Islet precursor cell (in vitro differentiated cells): ENCODE results near the gene TROAP.
A peak's percentile ranks its signal among the peaks of the same experiment; 100 is the strongest.
"Not testable (repeated sequence)": the region's sequence is repeated elsewhere in the genome, so short reads cannot be mapped to it uniquely, and the experiment has no call there.

ENCODE experiments used
- DNase-seq: peaks from one replicate; pipeline ENCODE4 v3.0.0-alpha.2; 2018

The TROAP gene

DNA sequence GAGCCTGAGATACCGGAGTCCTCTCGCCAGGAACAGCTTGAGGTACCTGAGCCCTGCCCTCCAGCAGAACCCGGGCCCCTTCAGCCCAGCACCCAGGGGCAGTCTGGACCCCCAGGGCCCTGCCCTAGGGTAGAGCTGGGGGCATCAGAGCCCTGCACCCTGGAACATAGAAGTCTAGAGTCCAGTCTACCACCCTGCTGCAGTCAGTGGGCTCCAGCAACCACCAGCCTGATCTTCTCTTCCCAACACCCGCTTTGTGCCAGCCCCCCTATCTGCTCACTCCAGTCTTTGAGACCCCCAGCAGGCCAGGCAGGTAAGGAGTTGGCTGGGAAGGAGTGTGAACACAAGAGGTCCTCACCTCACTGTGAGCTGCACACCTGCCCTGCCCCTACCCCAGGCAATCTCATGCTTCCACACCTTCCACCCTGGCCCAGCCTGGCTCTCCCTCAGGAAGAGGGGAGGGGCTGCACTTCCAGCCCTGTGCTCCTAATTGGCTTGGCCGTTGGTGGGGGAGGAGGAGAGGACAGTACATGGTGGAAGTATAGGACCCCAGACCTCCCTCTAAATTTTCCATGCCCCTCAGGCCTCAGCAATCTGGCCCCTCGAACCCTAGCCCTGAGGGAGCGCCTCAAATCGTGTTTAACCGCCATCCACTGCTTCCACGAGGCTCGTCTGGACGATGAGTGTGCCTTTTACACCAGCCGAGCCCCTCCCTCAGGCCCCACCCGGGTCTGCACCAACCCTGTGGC is 7.8 kb downstream of the TROAP start:
- peak; percentile 47 for DNase-seq

DNA sequence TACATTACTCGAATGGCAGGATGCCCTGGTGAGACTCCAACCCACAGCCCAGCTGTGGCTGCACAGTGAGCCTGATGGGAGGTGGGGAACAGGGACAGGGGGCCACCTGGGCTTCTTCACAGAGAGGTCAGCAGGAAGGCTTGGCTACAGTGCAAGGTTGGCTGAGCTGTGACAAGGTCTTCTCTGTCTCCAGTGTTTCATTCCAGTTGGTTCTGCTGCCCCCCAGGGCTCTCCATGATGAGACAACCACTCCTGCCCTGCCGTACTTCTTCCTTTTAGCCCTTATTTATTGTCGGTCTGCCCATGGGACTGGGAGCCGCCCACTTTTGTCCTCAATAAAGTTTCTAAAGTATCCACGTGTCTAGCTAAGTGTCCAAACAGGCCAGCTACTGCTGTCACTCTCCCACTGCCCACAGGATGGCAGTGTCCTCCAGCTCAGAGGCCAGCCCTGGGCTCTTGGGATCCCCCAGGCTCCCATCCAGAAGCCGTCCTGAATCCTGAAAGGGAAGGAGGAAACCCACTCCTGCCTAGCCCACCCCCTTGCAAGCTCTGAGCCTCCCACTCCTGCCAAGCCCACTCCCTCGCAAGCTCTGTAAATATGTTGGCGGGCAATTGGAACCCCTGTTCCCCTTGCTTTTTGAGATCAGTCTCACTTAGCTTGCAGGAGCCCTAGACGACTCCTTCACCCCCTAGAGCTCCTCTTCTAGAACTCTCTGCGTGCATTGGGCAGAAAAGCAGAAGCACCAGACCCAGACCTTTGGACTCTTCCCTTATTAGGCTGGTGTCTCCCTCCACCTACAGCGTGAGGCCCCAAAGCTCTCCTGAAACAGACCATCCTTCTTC is 8.5 kb downstream of the TROAP start:
- DNase-seq = peak; percentile 92

DNA sequence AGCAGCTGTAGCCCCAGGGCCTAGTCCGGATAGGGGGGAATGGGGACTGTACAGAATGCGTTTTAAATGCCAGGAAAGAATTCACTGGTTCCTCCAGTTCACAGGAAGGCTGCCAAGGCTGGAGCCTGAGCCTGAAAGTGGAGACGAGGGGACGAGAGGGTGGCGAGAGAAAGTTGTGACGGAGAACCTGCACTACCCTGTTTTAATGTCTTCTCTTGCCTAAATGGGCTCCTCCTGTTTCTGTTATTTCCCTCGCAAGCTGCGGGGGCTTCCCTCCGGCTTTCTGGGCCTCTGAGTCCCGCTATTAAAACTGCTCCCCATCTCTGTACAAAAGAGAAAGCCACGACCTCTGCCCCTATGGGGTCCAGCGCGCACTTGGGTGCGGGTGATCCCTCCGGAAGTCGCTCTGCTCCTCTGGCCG is 9.4 kb downstream of the TROAP start:
- peak; percentile 52 for DNase-seq

DNA sequence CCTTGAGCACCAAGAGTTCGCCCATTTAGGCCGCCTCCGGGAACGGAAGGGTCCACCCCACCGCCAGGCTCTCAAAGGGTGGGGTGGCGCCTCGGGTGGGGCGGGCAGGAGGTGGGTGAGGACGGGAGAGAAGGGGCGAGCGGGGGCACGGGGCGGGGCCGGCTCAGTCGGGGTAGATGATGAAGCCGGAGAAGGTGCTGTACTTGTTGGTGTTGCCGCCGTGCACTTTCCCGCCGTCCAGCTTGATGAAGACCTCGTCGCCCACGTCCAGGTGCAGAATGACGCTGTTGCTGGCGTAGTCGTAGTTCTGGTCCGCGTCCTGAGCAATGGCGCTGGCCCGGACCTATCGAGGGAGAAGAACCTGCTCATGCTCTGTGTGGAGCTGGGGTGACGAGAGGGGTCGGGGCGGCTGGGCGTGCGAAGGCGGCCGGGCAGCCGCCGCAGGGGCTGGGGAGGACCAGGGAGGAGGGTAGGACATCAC is 9.9 kb downstream of the TROAP start:
- no peak for DNase-seq

DNA sequence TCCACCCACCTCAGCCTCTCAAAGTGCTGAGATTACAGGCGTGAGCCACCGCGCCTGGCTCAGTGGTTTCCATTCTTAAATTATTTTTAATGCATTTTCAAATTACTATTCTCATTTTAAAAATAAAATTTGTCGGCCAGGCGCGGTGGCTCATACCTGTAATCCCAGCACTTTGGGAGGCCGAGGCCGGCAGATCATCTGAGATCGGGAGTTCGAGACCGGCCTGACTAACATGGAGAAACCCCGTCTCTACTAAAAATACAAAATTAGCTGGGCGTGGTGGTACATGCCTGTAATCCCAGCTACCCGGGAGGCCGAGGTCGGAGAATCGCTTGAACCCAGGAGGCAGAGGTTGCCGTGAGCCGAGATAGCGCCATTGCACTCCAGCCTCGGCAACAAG is 10.7 kb downstream of the TROAP start:
- not testable (repeated sequence) for DNase-seq

DNA sequence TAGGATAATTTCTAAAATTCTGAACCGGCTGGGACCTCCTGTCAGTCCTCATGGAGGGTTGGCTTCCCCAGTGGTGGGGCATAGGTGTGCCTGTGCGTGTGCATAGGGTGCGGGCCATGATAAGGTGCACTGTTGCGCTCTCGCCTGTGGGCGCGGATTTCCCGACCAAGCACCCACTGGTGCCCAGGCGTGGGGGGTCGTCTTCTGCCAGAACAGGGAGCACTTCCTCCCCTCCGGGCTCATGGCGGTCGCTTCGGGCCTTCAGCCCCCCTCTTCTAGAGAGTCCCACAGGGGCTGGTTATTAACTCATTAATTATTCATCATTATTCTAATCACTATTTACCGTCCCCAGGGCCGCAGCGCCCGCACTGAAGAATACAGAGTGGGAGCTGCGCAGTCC is 11.2 kb downstream of the TROAP start:
- DNase-seq = no peak

DNA sequence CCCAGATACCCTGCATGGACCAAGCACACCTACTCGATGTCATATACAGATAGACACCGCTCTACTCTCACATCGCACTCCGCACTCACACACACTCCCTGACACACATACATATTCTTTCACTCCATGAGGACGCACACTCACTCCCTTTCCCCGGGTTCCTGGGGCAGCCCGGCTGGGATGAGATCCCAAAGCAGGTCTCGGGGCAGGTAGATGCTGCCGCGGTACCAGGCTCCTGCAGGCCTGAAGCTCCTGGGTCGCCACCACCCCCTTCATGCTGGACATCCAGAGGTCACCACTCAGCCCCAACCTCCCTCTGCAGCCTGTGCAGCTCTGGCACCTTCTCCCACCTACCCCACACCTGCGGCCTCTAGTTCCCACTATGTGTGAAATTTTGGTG is 11.6 kb downstream of the TROAP start:
- no peak for DNase-seq

DNA sequence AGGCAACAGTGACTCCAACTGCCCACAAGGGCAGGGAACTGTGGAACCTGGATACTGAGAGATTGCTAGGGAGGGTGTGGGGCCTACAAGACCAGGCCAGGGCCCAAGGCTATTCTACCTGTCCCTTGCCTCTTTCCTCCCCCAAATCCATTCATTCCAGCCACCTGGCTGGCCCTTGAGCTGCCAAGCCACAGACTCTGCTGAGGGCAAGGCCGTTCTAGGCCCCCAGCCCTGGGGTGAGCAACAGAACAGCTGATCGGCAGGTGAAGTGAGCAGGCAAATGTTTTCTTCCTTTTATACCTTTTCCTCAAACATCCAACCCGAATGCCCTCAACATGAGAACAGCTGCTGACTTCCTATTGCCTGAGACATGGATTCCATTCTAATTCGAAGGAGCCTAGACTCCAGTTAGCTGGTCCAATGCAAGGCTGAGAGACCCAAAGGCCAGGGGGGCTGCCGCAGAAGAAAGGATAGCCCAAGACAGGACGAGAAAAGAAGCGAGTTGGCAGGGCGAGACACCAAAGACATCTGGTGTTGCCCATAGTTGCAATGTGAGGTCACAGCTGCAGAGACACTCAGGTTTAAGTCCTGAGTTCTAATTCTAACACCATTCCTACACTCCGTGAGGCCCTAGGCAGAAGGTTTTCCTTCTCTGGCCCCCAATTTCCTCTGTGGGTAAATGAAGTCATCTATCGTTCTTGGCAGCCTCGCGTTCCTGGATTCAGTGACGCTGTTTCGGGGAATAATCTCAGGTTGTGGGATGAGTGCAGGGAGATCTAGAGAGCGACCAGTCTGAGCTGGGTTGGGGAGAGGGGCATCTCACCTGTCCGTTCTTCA is 12.3 kb downstream of the TROAP start:
- DNase-seq = peak; percentile 56

DNA sequence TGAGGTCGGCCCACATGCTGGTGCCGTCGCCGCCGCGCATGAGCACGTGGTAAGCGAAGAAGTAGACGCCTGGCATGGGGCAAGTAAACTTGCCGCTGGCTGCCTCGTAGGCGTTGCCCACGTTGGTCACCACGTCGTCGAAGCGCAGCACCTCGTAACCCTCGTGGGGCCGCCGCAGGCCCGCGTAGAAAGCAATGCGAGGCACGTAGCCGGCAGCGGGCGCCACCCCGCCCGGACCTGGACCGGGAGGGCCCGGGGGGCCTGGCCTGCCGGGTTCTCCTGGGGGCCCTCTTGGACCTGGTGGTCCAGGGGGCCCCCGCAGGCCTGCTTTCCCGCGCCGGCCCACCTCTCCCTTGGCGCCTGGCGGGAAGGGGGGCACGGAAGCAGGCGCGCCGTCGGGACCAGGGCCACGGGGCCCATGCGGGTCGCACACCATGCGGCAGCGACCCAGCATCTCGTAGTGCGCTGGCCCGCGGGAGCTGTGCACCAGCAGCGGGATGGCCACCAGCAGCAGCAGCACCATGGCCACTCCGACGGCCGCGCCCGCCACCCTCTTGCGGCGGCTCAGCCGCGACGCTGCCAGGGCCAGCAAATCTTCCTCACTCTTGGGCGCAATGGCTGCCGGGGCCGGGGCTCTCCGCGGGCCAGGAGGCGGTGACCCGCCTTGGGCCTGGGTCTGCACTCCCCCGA is 13.0 kb downstream of the TROAP start:
- no peak for DNase-seq

DNA sequence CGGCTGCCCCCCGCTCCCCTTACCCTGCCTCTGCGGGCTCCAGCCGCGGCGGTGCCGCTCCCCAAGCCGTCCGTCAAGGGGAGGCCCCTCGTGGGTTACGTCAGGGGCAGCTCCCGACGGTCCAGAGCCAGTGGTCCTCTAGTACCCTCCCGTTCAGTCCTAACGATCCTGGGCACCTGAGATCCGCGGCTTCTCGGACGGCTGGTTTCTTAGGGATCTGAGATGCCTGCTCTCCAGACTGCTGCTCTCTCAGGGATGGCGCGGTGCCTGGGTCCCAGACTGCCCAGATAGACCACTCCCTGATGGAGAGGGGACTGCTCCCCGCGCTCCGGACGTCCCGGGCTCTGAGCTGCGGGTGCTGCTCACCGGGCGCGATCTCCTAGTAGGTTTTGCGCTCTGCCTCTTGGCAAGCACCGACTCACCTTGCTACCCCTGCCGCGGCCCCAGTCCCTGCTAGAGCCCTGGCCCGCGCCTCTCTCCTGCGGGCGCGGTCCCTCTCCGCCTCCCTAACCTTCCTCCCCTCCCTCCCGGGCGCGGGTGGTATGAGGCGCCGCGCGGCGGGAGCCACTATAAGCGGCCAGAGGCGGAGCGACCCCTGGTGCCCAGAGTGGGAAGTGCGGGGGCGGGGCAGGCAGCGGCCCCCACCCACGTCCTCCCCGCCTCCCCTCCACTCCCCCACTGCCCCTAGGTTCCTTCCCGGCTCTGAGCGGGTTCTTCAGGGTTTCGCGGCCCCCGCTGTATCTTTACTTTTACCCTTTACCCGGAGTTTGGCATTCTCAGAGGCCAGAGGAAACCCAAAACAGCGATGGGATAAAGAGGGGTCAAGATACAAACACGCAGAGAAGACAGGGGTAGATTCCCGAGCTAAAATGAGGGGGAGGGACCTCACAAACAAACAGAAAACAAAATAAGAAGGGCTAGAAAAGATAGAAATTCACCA is 13.9 kb downstream of the TROAP start, which contains the start of gene C1QL4:
Gene C1QL4, minus strand, starts transcription at position 544 of the 940 bp plus-strand sequence. CDS start 711 bp downstream, outside the sequence.
- DNase-seq = peak; percentile 94

DNA sequence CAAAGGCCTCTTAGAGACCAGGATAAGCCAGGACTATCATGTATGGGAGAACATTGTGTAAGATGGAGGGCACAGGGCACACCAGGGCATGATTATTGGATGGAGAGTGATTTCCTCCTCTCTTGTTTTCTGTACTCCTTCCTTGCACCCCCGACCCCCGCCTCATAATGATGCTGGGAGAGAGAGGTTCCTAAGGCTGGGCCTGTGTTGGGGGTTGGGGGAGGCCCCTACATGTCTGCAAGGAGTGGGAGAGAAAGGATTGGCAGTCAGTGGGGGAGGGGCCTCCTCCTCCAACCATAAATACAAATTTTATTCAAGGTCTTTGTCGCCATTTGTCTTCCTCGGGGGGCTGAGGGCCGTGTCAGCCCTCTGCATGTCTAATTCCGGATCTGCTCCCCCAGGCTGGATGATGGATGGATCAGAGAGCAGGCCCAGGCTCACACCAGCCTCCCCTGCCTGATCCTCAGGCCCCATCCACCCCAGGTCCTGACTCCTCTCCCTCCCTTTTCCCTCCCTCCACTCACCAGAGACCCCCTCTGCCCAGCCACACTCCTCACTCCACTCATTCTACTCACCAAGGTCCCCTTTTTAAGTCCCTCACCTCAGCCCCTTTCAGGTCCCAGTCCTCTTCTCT is 15.9 kb downstream of the TROAP start:
- DNase-seq = no peak

DNA sequence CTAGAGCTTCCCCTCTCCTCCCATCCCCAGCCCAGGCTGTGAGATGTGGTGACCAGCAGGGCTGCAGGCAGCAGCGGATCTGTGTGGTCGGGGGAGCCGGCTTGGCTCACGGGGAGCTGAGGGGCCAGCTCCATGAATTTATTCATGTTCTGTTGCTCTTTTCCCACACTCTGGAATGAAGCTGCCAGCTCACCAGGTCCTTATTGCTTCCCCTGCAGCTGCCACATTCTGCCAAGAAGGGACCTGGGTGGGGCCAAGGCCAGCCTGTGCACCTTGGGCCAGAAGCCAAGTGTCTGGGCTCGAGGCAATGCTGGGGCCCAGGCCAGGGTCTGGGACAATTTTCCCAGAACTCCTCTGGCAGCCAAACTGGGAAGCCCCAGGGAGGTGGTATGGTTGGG is 16.4 kb downstream of the TROAP start:
- DNase-seq = no peak

DNA sequence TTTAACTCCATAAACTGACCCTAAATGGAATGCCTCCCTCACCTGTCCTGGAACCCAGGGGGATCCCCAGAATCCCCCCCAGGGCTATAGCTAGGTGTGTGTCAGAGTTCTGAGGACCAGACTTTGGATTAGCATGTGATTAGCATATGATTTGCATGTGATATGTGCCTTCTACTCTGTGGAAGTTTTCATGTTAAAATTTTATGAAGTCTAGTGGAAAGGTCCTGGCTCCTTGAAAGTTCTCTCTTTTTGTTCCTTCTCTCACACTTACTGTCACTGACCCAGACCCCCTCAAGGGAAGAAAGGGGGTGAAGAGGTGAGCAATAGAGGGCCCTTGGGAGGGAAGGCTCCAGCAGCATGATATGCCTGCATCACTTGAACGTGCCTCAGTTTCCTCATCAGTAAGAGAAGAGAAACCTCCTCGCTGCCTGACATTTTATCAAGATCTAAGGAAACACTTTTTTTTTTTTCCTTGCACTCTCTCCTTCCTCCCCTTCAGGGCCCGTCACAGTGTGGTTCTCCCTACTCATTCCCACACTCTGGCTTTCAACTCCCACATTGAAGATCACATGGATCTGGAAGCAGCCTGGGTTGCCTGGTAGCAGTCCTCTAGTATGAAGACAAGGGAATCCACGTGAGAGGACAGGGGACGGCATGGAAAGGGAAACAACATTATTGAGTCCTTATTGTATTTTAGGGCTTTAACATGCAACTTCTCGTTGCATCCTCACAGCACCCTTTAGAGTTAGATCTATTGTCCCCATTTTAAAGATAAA is 17.2 kb downstream of the TROAP start:
- DNase-seq = no peak

DNA sequence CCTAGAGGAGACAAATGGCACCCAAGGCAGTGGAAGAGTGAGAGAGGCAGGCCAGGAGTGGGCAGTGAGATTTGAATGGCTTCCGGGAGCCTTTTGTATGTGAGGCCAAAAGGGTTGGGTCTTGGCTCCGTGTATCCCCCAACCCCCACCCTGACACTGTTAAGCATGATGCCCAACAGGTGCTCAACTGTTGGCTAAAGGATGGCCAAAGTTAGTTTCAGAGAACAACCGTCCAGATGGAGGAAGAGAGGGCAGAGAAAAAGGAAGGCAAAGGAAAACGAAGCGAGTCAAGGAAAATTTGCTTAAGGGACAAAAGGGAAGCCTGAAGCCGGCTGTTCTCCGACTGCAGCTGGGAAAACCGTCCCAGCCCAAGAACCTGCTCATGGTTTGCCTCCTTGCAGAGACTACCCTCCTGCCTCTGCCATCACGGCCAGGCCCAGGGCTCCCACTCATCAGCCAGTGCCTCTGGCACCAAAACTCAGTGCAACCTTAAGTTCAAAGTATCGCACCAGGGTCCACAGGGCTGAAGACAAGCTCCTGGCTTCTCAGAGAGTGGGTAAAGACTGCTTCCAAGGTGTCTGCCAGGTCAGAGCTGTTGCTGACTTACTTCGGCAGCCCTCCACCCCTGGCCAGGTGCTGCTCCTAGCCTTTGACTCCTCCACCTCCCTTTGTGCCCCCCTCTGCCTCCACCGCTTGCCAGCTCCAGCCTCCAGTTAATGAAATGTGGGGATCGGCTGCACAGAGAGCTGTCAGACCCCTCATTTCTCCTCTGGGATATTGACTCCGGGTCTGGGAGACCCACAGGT is 18.1 kb downstream of the TROAP start:
- DNase-seq = no peak

DNA sequence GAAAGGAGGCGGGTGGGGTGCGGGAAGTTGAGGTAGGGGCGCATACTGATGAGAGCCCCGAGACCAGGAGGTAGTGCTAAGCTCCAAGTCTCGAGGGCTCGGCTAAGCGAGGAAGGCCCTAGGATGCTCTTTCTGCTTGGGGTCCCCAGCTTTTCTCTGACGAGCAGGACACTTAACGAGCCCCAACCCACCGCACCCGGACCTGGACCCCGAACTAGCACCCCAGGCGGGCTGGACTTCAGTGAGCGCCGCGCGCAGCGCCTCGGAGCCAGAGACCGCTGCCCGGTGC is 18.7 kb downstream of the TROAP start:
- no peak for DNase-seq

DNA sequence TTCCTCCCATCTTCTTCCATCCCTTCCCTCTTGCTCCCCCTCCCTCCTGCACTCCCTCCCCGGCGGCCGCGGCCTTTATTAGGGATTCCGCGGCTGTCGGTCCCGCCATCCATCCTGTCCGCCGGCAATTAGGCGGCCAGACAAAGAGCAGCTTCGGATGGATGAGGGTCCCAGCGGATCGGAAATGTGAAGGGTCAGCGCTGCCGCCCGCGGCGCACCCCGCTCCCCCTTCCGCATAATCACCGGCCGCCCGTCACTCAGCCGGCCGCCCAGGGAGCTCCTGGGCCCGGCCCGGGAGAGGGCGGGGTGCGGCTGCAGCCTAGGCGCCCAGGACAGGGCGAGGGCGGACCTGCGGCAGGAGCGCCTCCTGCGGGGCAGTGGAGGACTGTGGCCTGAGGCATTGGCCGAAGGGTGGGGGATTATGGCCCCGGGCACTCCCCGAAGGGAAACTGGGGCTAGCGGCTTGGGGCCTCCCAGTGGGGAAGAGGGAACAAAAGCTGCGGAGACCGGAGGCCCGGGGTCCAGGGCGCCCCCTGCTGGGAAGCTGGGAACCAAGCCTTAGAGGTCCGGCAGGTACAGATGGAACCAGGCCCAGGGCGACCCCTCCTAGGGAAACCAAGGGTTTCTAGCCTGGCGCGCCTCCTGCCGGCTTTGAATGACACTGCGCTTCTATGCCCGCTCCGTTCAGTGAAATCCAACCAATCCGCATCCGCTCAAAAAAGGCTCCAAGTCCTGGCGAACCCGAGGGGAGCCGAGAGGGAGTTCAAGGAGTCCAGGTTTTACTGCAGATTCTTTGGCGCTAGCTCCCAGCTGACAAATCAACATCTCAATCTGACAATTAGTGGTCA is 19.2 kb downstream of the TROAP start:
- DNase-seq = peak; percentile 99

DNA sequence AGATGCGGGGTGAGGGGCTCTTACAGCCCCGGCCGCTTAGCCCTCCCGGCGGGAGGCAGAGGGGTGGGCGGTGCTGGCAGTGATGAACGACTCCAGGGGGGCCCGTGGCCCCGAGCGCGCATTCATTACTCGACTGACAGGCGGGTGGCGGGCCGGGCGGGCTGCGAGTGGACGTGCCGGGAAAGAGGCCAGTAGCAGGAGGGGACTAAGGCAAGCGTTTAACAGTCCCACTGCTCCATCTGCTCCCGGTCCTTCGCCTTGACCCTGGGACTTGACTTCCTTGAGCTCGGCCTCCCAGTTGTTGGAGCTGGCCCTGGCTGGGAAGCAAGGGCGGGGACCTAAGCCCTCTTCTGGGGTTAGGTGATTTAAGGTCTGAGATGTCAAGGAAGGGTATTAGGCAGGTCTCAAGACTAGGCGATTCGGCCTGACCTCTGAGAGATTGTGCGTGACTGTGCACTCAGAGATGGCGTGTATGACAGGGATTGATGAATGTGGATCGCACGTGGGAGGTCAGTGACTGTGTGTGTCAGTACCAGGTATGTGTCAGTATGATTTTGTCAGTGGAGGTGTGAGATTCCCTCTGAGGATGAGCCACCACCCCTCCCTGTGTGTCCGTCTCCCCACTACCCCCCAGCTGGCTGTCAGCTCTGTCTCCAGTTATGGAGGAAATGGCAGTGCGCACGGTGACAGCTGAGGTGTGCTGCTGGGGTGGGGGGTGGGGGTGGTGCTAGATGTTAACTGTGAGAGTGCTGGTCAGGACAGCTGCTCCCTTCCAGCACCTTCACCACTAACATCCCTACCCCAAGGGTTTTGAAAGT is 20.1 kb downstream of the TROAP start:
- no peak for DNase-seq
